ENCODE results near the gene RAB6B.
"Not testable (repeated sequence)": the region's sequence is repeated elsewhere in the genome, so short reads cannot be mapped to it uniquely, and the experiment has no call there.

The RAB6B gene

DNA sequence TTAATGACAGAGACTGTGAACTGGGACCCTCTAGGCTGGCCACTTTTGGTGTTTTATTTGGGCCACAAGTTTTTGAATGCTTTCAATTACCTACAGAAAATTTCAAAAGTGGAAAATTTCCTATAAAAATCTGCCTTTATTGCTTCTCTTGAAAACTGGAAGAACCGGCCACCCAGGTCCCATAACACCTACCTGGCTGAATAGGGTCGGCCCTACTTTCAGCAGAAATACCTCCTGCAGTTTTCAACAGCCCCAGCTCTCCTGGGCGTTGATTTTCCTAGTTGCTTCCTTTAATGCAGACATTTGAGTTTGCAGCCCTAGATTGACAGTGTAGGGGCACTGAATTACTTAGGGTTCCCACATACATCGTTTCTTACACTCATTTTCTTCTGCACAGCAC lies 90.8 kb downstream of the RAB6B start:
- DNase-seq: no peak

DNA sequence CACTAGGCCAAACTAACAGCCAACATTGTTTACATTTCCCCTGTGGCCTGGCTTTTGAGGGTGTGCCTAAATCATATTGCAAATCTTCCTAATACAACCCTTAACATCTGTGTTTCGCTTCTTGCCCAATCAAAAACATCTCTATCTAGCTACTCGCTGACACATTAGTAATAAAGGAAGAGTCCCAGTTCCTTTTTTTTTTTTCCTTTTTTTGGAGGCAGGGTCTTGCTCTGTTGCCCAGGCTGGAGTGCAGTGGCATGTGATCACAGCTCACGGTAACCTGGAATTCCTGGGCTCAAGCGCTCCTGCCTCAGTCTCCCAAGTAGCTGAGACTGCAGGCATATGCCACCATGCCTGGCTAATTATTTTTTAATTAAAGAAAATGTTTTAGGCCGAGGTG lies 92.2 kb downstream of the RAB6B start:
- no peak for DNase-seq

DNA sequence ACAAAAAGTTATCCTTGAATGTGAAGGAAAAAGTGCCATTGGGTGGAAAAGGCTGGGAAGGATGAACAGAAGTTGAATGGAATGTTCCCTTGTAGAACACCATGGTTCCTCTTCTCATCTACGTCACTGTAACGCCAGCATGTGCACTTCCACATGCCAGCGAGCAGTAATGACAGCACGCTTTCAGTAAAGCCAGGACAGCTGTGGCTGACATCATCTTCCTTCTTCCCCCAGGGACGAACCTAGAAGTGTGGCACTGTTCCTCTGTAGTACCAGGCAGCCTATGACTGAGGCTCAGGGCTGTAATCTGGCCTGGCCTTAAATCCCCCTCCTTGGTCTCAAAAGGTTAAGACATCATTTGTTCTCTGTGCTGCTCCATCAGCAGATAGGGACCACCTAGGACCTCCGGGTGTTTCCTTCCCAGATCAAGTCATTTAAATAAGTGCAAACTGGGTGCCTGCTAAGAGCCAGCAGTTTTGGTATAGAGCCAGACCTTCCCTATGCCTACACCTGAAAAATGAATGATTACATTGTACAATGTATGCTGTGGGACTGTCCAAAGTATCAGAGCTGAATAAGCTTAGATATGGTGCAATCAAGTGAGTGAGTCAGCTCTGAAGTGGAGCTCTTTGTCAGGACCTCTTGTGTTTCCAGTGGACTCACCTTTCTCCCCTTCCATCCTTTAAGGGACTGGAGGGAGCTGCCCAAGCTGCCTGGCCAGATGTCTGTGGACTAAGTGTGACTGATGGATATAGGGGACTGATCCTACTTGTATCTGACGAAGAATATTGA lies 95.7 kb downstream of the RAB6B start:
- DNase-seq: no peak

DNA sequence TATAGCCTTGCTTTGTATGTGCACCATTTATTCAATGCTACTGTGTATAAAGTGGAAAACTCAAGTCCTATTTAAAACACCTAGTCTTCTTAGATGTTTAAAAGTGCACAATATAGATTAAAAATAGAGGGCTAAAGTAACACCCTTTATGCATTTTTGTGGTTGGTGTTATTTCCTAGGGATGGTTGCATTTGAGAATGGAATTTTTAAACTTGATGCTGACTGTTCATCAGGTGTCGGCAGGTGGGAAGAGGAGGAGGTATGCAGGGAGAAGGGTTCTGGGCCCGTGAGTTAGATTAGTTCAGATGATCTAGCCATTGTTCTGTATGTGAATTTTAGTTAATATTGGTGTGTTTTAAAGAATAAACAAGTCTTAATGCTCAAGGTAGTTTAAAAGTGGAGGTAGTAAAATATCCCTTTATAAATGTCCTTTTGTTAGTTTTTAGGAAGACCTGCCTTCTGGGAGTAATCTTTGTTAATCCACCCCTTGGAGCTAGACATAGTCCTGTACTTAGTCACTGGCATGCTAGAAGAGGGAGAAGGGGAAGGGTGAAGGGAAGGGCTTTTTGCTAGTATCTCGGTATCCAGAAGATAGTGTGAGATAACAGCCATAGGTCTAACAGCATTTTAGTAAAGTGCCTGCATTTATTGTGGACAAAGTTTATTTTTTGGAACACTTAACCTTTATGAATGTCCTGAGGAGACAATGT lies 98.1 kb downstream of the RAB6B start:
- no peak for DNase-seq

DNA sequence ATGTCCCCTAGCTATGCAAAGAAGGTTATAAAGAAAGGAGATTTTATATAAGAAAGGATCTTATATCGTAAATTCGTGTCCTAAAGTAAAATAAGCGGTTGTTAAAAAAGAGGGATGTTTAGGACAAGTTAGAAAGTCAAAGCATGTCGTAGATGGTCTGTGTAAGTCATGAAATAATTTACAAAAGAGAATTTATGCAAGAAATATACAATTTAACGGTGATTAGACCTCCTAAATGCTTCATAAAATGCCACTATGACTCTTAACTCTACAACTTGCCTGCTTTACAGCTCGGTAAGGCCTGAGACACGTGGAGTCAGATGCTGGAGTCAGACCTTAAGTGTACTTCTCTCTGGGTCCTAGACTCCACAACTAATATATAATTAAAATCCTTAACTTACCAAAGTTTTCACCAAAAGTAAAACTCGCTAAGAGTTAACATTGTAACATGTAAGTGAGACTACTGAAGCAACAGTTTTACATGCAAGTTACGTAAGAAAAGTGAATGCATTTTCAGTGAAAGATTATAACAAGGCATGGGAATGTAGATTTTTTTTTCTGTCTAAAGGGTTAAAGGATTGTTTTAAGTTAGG lies 103.4 kb downstream of the RAB6B start:
- DNase-seq: no peak

DNA sequence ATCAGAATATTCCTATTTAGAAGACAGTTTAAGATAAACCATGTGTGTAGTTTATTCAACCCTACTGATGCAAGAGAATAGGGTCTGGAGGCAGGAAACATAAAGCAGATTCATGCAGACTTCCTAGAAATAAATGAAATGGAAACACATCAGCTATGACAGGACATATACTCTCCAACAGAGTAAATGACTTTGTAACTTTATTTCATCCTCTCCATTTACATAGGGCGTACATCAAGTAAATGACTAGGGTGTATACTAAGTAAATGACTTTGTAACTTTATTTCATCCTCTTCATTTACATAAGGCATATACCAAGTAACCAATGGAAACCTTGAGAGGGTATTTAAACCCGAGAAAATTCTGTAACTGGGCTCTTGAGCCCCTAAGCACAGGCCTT lies 107.7 kb downstream of the RAB6B start:
- no peak for DNase-seq

DNA sequence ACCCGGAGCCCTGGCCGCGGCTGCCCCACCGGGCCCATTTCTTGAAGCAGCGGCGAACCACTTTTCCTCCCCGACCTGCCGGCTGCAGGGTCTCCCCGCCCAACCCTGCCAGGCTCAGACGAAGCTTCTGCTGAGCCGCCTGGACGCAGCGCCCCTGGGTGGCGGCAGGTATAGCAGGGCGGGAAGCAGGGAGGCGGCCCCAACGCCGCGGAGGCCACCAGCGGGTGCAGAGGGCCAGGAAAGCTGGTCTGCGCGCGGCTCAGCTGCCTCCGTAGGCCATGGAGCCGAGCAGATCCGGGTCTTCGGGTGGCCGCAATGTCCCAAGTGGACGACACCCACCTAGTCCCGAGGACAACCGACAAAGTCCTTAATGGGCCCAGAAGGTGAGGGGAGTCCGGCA lies 111.9 kb downstream of the RAB6B start:
- DNase-seq: no peak

DNA sequence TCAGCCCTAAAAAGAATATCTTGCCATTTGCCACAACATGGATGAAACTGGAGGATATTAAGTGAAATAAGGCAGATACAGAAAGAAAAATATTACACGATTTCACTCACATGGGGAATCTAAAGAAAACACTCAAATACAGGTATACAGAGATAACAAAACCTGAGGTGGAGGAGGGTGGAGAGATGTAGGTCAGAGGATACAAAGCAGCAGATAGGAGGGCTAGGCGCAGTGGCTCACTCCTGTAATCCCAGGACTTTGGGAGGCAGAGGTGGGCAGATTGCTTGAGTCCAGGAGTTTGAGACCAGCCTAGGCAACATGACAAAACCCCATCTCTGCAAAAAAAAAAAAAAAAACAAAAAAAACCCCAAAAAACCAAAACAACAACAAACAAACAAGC lies 113.2 kb downstream of the RAB6B start:
- DNase-seq: no peak

DNA sequence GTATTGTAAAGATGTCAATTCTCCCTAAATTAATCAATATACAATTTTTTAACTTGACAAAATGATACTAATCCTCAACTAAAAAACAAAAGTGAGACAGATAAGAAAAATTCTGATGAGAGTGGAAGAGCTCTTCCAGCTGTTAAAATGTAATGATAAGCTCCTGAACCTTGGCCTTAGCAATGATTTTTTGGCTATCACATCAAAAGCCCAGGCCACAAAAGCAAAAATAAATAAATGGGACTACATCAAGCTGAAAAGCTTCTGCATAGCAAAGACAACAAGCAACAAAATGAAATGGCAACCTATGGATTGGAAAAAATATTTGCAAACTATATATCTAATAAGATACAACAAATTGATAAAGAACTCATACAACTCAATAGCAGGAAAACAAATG lies 114.1 kb downstream of the RAB6B start:
- DNase-seq: no peak

DNA sequence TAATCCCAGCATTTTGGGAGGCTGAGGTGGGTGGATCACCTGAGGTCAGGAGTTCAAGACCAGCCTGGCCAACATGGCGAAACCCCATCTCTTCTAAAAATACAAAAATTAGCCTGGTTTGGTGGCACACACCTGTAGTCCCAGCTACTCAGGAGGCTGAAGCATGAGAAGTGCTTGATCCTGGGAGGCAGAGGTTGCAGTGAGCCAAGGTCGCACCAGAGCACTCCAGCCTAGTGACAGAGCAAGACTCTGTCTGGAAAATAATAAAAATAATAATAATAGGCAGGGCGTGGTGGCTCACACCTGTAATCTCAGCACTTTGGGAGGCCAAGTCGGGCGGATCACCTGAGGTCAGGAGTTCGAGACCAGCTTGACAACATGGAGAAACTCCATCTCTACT lies 114.9 kb downstream of the RAB6B start:
- DNase-seq: not testable (repeated sequence)

DNA sequence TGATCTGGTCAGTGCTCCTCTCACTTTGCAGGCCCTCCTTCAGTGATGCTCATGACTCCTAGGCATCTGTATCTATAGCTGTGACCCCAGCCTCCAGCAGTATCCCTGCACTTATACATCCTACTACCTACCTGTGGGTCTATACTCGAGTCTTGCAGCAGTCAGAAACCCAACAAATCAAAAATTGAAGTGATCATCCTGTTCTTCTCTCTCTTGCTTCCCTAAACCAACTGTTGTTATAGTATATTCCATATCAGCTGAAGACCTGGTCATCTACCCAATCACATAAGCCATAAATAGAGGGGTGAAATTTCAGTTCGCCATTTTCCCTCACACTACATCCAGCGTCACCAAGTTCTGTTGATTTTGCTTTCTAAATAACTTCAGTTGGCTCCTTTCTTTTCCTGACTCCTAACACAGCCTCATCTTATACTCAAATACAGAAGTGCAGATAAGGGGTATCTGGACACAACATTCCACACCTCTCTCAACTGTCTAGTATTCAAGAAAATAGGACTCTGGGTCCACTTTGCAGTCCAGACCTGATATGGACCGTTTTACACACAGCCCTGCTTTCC lies 116.0 kb downstream of the RAB6B start:
- DNase-seq: no peak

DNA sequence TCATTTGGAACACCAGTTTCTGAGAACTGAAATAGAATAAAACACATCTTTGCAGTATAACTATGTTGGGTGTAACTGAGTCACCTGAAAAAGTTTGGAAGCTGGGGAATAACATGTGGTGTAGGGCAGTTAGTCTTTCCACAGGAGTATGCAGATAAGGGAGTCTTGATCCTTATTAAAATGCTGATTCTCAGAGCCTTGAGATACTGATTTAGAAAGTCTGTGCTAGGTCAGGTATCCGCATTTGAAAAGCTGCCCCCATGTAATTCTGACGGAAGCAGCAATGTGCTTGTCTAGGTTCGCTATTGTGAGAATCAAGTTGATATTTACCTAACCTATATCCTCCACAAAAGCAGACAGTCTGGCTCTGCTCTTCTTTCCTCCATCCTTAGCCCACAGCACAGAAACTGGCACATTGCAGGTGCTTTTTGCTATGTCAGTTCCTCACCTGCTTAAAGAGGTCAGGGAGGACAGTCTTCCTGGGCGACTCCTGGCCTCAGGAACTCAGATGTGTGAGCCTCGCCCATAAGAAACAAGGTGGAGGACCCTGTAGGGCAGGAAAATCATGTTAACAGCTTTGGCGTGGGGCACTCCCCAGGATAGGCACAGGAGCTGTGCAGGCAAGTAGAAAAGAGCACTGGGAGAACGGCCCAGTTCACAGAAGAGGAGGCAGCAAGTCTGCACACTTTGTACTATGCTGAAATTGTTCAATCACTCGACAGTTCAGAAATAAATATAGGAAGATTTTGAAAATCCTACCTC lies 117.7 kb downstream of the RAB6B start:
- no peak for DNase-seq

DNA sequence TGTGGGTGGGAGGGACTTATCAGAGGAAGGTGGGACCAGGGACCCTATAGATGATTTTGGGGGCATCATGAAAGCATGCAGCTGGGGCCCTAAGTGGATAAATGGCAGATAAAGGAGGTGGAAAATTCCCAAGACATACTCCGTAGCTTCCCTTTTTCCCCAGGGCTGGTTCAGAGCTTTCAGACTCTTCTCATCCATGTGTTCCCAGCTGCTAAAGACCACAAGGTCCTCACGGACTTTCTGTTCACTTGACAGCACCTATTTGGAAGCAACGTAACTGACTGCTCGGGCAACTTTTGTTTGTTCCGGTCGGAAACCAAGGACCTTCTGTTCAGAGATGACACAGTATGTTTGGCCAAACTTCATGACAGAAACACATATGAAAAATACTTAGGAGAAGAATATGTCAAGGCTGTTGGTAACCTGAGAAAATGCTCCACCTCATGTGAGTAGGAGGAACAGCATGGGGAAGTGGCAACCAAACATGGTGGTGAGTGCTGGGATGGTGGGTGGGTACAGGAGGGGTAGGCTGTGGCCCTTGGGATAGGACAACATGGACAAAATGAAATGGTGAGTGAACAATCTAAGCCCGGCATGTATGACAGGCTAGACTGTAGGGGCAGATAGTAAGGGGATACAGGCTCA lies 118.8 kb downstream of the RAB6B start:
- DNase-seq: no peak

DNA sequence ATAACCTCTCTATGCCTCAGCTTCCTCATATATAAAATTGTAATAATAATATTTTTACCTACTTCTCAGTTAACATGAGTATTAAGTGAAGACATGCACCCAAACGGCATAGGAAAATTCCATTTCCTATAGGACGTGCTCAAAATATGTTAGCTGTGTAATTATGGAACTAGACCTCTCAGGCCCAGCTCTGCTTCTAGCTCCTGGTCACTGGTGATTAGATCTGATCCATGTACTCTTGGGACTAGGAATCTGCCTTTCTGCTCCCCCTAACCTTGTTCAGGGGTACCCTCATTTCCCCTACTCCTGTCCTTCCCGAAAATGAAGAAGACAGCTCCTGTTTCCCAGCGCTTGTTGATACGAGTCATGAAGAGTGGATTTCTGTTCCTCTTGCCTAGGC lies 119.8 kb downstream of the RAB6B start:
- DNase-seq: no peak

DNA sequence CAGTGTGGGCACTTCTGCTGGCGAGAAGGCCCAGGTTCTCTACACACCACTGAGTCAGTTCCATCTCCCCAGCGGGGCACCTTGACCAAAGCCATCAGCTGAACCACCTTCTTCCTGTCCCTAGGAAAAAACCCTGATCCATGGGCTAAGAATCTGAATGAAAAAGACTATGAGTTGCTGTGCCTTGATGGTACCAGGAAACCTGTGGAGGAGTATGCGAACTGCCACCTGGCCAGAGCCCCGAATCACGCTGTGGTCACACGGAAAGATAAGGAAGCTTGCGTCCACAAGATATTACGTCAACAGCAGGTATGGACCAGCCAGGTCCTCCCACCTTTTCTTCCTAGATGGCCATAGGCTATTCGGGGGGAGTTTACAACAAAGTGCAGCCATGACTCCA lies 120.4 kb downstream of the RAB6B start:
- DNase-seq: no peak

Measured in NCI-H2081 treated with DMSO at 0.1 percent for 48 hours (cell line).